Fibroblast of lung (primary cell): ENCODE measurements around the gene PSMG3.

Experiments used
- CTCF ChIP-seq, 2 donors: IDR thresholded peaks in 1 of 2; conservative IDR thresholded peaks in 1 of 2; 1 replicate in 1 of 2; 2 replicates in 1 of 2; pipeline ENCODE4 v1.5.1; 2011 to 2012; ENCODE audit warnings: low read length in 2 of 2, control low read depth in 1 of 2, inconsistent platforms in 1 of 2, low read depth in 1 of 2, mild to moderate bottlenecking in 1 of 2
- EZH2 ChIP-seq: IDR thresholded peaks from 2 replicates; pipeline ENCODE4 v1.5.1; 2012; ENCODE audit warnings: low read length, control low read depth, mild to moderate bottlenecking; ENCODE audit errors: missing control alignments

GRCh38 chr7:1610013-1610677 lies 40.3 kb upstream of the PSMG3 start:
- no peak for TF ChIP-seq CTCF (conservative IDR thresholded peaks at IDR 0.05 in 1 of 2, IDR thresholded peaks at IDR 0.05 in 1 of 2; ENCODE audit: low read depth in 1 of 2, low read length in 2 of 2)
- TF ChIP-seq EZH2, result no peak
